Prostate gland (tissue), 2 donors: ENCODE data around the gene CCL26.

Experiments used
- CTCF ChIP-seq, 4 experiments: fragments of 200-600 bp in 2 of 4; fragments of 450-650 bp in 2 of 4; sonication (generic) in 2 of 4; IDR thresholded peaks; 1 replicate in 3 of 4; 2 replicates in 1 of 4; pipeline ENCODE4 v1.5.1; 2016 to 2019; ENCODE audit warnings: antibody characterized with exemption in 4 of 4, mild to moderate bottlenecking in 2 of 4, moderate library complexity in 2 of 4
- POLR2A ChIP-seq: fragments of 450-650 bp; IDR thresholded peaks from one replicate; pipeline ENCODE4 v1.6.1; 2016; ENCODE audit warnings: antibody characterized with exemption, mild to moderate bottlenecking
- POLR2AphosphoS5 ChIP-seq: sonication (generic); formaldehyde crosslinking; IDR thresholded peaks from one replicate; pipeline ENCODE4 v1.6.1; 2017; ENCODE audit warnings: antibody characterized with exemption

DNA sequence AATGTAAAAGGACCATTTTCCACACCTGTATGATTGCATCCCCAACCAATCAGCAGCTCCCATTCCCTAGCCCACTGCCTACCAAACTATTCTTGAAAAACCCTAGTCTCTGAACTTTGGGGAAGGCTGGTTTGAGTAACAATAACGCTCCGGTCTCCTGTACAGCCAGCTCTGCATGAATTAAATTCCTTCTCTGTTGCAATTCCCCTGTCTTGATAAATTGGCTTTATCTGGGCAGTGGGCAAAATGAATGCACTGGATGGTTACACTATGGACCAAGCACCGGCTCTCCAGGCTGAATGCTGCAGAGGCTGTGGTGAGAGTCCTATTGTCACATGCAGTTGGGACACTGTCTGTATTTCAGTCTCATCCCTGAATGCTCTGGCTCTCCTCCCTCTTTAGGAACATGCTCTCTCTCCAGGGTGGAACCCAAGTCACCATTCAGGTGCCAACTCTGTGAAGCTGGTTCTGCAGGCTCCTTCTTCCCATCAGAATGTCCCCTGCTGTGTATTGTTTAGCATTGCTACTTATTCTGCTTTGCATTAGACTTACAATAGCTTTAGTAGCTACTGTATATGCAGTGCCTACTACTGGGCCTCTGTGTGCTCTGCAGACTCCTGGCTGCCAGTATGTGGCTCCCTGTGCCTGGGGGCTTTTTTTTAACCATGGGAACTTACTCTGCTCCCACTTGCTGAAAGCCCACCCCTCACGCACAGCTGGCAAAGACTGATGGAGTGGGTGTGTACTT lies 34.7 kb upstream of the CCL26 start:
- no peak for TF ChIP-seq CTCF (IDR thresholded peaks at IDR 0.05)
- TF ChIP-seq POLR2AphosphoS5, result no peak
- no peak for TF ChIP-seq POLR2A
